K562 (cell line): ENCODE data around the gene HSPA5. TPM values are rescaled to one million over a fixed set of nuclear protein-coding genes. Genes with fewer than 3 reads are reported as not detected.

ENCODE experiments used
- MECOM ChIP-seq: fragments of 250-450 bp; sonication (Bioruptor Pico); IDR thresholded peaks from 2 replicates; pipeline ENCODE4 v1.8.0; 2022; ENCODE audit warnings: inconsistent platforms
- MTA2 ChIP-seq: fragments of 450-650 bp; IDR thresholded peaks from 2 replicates; pipeline ENCODE4 v1.6.1; 2016; ENCODE audit warnings: low read depth
- NFRKB ChIP-seq: fragments of 450-650 bp; IDR thresholded peaks from 2 replicates; pipeline ENCODE4 v1.6.1; 2016; ENCODE audit warnings: low read depth
- NR2C2 ChIP-seq, 2 experiments: fragments of 200-800 bp in 1 of 2; sonication (Bioruptor generic) in 1 of 2; sonication (generic) in 1 of 2; formaldehyde crosslinking in 1 of 2; IDR thresholded peaks; 2 replicates each; pipeline versions ENCODE4 v1.6.1 to v1.8.0; 2016 to 2022; ENCODE audit warnings: mild to moderate bottlenecking in 1 of 2, missing compliant biosample characterization in 1 of 2, missing genetic modification characterization in 1 of 2, missing genetic modification reagents in 1 of 2
- PHB ChIP-seq: fragments of 250-450 bp; sonication (Bioruptor Pico); IDR thresholded peaks from 2 replicates; pipeline ENCODE4 v1.5.0; 2021
- PML ChIP-seq: IDR thresholded peaks from 2 replicates; pipeline ENCODE4 v1.6.1; 2012; ENCODE audit warnings: low read length, inconsistent platforms
- PRMT5 ChIP-seq: sonication (generic); formaldehyde crosslinking; IDR thresholded peaks from 2 replicates; pipeline ENCODE4 v1.5.0; 2020; ENCODE audit warnings: missing genetic modification reagents
- RBFOX2 ChIP-seq: fragments of 200-400 bp; formaldehyde crosslinking; IDR thresholded peaks from 2 replicates; pipeline ENCODE4 v1.6.1; 2017; ENCODE audit warnings: low read depth, mild to moderate bottlenecking, low read length, moderate library complexity
- SRSF9 ChIP-seq: fragments of 200-400 bp; formaldehyde crosslinking; IDR thresholded peaks from 2 replicates; pipeline ENCODE4 v1.6.1; 2017; ENCODE audit warnings: low read depth, low read length, borderline replicate concordance
- TAL1 ChIP-seq: fragments of 450-650 bp; IDR thresholded peaks from 2 replicates; pipeline ENCODE4 v1.6.1; 2016; ENCODE audit warnings: mild to moderate bottlenecking
- TBL1XR1 ChIP-seq, 2 experiments: IDR thresholded peaks; 2 replicates each; pipeline ENCODE4 v1.6.1; 2012; ENCODE audit warnings: improper control_type of control experiment in 2 of 2, low read length in 2 of 2, mild to moderate bottlenecking in 1 of 2
- ZBTB33 ChIP-seq: sonication (generic); formaldehyde crosslinking; IDR thresholded peaks from 2 replicates; pipeline ENCODE4 v1.8.1; 2023; ENCODE audit warnings: mild to moderate bottlenecking, missing genetic modification reagents
- ZBTB8A ChIP-seq: fragments of 450-650 bp; IDR thresholded peaks from 2 replicates; pipeline ENCODE4 v1.6.1; 2018; ENCODE audit warnings: mild to moderate bottlenecking, moderate library complexity; ENCODE audit not compliant: partially characterized antibody
- ZNF699 ChIP-seq: fragments of 250-450 bp; sonication (Bioruptor Pico); IDR thresholded peaks from 2 replicates; pipeline ENCODE4 v1.8.0; 2021; ENCODE audit warnings: mild to moderate bottlenecking, moderate library complexity; ENCODE audit not compliant: insufficient replicate concordance
- polyA plus RNA-seq, 8 experiments: library from polyadenylated mRNA; depleted of rRNA in 4 of 8; stranded (reverse) in 5 of 8; unstranded in 3 of 8; fragments of >200 nt; fragmentation: Nextera tagmentation in 2 of 8; fragmentation: Illumina TruSeq in 1 of 8; extraction: Ambion mirVana in 2 of 8; extraction: Trizol in 1 of 8; gene quantifications; 2 replicates each; pipeline versions ENCODE4 v1.2.1 to v1.2.3, GENCODE V29; 2011 to 2014; ENCODE audit warnings: inconsistent platforms in 1 of 8, missing spikeins in 1 of 8
- total RNA-seq, 7 experiments: library from RNA; depleted of rRNA in 6 of 7; stranded (reverse); fragments of >200 nt in 6 of 7; fragmentation: Illumina TruSeq in 2 of 7; extraction: Trizol in 2 of 7; gene quantifications; 2 replicates each; pipeline versions ENCODE4 v1.2.1 to v1.2.3, GENCODE V29; 2011 to 2021; ENCODE audit warnings: low replicate concordance in 1 of 7
- TF ChIP-seq, protein P1 (sequence below): sonication (generic); formaldehyde crosslinking; IDR thresholded peaks from 2 replicates; pipeline ENCODE4 v1.9.0; 2022; ENCODE audit warnings: mild to moderate bottlenecking, missing genetic modification reagents
- TF ChIP-seq, protein P2 (sequence below): conservative IDR thresholded peaks from 2 replicates; pipeline ENCODE4 v1.6.1; 2011; ENCODE audit warnings: low read depth, mild to moderate bottlenecking, low read length; ENCODE audit not compliant: control insufficient read depth
- TF ChIP-seq, protein P3 (sequence below): fragments of 250-450 bp; sonication (Bioruptor Pico); IDR thresholded peaks from 2 replicates; pipeline ENCODE4 v1.8.0; 2021; ENCODE audit warnings: mild to moderate bottlenecking, moderate library complexity
- TF ChIP-seq, protein P4 (sequence below), 2 experiments: fragments of 450-650 bp in 1 of 2; IDR thresholded peaks; 2 replicates each; pipeline ENCODE4 v1.6.1; 2011 to 2017; ENCODE audit warnings: low read depth in 2 of 2, antibody characterized with exemption in 1 of 2, borderline replicate concordance in 1 of 2, low read length in 1 of 2, mild to moderate bottlenecking in 1 of 2, mixed read lengths in 1 of 2; ENCODE audit not compliant: control insufficient read depth in 1 of 2

HSPA5 gene
- total and polyA plus RNA-seq, 9 of the 15 experiments (the other 6 are each of a cell fraction or from before 2014, with no cell fraction given): 48.0 to 265 (median 113) TPM

- no peak for TF ChIP-seq NFRKB
- no peak for TF ChIP-seq ZNF699 (CRISPR knock-in tag)
- peak; percentile 64; the same call in 1 of the 2 replicates for TF ChIP-seq ZBTB33 (CRISPR knock-in tag)
- TF ChIP-seq, protein P1, sequence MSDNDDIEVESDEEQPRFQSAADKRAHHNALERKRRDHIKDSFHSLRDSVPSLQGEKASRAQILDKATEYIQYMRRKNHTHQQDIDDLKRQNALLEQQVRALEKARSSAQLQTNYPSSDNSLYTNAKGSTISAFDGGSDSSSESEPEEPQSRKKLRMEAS (CRISPR knock-in tag): peak; percentile 88
- TF ChIP-seq, protein P2, sequence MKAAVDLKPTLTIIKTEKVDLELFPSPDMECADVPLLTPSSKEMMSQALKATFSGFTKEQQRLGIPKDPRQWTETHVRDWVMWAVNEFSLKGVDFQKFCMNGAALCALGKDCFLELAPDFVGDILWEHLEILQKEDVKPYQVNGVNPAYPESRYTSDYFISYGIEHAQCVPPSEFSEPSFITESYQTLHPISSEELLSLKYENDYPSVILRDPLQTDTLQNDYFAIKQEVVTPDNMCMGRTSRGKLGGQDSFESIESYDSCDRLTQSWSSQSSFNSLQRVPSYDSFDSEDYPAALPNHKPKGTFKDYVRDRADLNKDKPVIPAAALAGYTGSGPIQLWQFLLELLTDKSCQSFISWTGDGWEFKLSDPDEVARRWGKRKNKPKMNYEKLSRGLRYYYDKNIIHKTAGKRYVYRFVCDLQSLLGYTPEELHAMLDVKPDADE: peak; percentile 96
- TF ChIP-seq, protein P3, sequence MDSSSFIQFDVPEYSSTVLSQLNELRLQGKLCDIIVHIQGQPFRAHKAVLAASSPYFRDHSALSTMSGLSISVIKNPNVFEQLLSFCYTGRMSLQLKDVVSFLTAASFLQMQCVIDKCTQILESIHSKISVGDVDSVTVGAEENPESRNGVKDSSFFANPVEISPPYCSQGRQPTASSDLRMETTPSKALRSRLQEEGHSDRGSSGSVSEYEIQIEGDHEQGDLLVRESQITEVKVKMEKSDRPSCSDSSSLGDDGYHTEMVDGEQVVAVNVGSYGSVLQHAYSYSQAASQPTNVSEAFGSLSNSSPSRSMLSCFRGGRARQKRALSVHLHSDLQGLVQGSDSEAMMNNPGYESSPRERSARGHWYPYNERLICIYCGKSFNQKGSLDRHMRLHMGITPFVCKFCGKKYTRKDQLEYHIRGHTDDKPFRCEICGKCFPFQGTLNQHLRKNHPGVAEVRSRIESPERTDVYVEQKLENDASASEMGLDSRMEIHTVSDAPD (CRISPR knock-in tag): no peak
- no peak for TF ChIP-seq SRSF9
- TF ChIP-seq PHB: peak; percentile 66
- peak; percentile 42 to 63; a peak in 1 of 4 replicates for TF ChIP-seq TBL1XR1 (IDR thresholded peaks at IDR 0.05; ENCODE audit: low read length in 2 of 2)
- TF ChIP-seq, protein P4, sequence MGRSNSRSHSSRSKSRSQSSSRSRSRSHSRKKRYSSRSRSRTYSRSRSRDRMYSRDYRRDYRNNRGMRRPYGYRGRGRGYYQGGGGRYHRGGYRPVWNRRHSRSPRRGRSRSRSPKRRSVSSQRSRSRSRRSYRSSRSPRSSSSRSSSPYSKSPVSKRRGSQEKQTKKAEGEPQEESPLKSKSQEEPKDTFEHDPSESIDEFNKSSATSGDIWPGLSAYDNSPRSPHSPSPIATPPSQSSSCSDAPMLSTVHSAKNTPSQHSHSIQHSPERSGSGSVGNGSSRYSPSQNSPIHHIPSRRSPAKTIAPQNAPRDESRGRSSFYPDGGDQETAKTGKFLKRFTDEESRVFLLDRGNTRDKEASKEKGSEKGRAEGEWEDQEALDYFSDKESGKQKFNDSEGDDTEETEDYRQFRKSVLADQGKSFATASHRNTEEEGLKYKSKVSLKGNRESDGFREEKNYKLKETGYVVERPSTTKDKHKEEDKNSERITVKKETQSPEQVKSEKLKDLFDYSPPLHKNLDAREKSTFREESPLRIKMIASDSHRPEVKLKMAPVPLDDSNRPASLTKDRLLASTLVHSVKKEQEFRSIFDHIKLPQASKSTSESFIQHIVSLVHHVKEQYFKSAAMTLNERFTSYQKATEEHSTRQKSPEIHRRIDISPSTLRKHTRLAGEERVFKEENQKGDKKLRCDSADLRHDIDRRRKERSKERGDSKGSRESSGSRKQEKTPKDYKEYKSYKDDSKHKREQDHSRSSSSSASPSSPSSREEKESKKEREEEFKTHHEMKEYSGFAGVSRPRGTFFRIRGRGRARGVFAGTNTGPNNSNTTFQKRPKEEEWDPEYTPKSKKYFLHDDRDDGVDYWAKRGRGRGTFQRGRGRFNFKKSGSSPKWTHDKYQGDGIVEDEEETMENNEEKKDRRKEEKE (IDR thresholded peaks at IDR 0.05; ENCODE audit: borderline replicate concordance in 1 of 2, control insufficient read depth in 1 of 2, low read depth in 2 of 2, low read length in 1 of 2): peak in 1 of 2 experiments; percentile 93; a peak in 2 of 4 replicates
- peak; percentile 97 for TF ChIP-seq PML
- peak; percentile 97 for TF ChIP-seq RBFOX2
- no peak for TF ChIP-seq ZBTB8A
- TF ChIP-seq NR2C2 (CRISPR knock-in tag; IDR thresholded peaks at IDR 0.05): peak; percentile 93
- TF ChIP-seq NR2C2 (tag; IDR thresholded peaks at IDR 0.05): peak; percentile 99
- TF ChIP-seq MTA2: no peak
- TF ChIP-seq TAL1: no peak
- TF ChIP-seq MECOM (CRISPR knock-in tag): no peak
- TF ChIP-seq PRMT5 (CRISPR knock-in tag): peak; percentile 77; the same call in 1 of the 2 replicates
These were observed at the start of gene HSPA5 (continued) for GRCh38 chr9:125241000-125241862.
